ENCODE data around the gene LRP1B.
A peak's percentile ranks its signal among the peaks of the same experiment; 100 is the strongest.
"Not testable (repeated sequence)": the region's sequence is repeated elsewhere in the genome, so short reads cannot be mapped to it uniquely, and the experiment has no call there.

The LRP1B gene

GRCh38 chr2:142100970-142101369 lies 29.8 kb downstream of the LRP1B start:
- peak; percentile 8 for DNase-seq (ENCODE audit: low read depth)

- peak; percentile 10 for DNase-seq (ENCODE audit: low read depth)
Measured at GRCh38 chr2:142100139-142100873, 30.5 kb downstream of the LRP1B start.

- DNase-seq (ENCODE audit: low read depth): no peak
Measured at GRCh38 chr2:142097711-142098110, 33.1 kb downstream of the LRP1B start.

- DNase-seq (ENCODE audit: low read depth): no peak
Measured at GRCh38 chr2:142095647-142096046, 35.2 kb downstream of the LRP1B start.

GRCh38 chr2:142094233-142094632 lies 36.6 kb downstream of the LRP1B start:
- DNase-seq (ENCODE audit: low read depth): no peak

GRCh38 chr2:142088058-142088568 lies 42.7 kb downstream of the LRP1B start:
- no peak for DNase-seq (ENCODE audit: low read depth)

GRCh38 chr2:142087585-142087984 lies 43.2 kb downstream of the LRP1B start:
- not testable (repeated sequence) for DNase-seq (ENCODE audit: low read depth)

- no peak for DNase-seq (ENCODE audit: low read depth)
Measured at GRCh38 chr2:142082368-142082767, 48.4 kb downstream of the LRP1B start.

GRCh38 chr2:142076317-142076716 lies 54.5 kb downstream of the LRP1B start:
- DNase-seq (ENCODE audit: low read depth): no peak

- no peak for DNase-seq (ENCODE audit: low read depth)
Measured at GRCh38 chr2:142075826-142076225, 55.0 kb downstream of the LRP1B start.

- no peak for DNase-seq (ENCODE audit: low read depth)
Measured at GRCh38 chr2:142069251-142069888, 61.4 kb downstream of the LRP1B start.

GRCh38 chr2:142065700-142066099 lies 65.1 kb downstream of the LRP1B start:
- no peak for DNase-seq (ENCODE audit: low read depth)

- no peak for DNase-seq (ENCODE audit: low read depth)
Measured at GRCh38 chr2:142065156-142065555, 65.7 kb downstream of the LRP1B start.

- DNase-seq (ENCODE audit: low read depth): no peak
Measured at GRCh38 chr2:142061733-142062132, 69.1 kb downstream of the LRP1B start.

GRCh38 chr2:142058149-142058548 lies 72.7 kb downstream of the LRP1B start:
- no peak for DNase-seq (ENCODE audit: low read depth)

GRCh38 chr2:142056784-142057183 lies 74.0 kb downstream of the LRP1B start:
- no peak for DNase-seq (ENCODE audit: low read depth)

- peak; percentile 44 for DNase-seq (ENCODE audit: low read depth)
Measured at GRCh38 chr2:142052220-142052863, 78.5 kb downstream of the LRP1B start.

- DNase-seq (ENCODE audit: low read depth): no peak
Measured at GRCh38 chr2:142048581-142048980, 82.2 kb downstream of the LRP1B start.

- no peak for DNase-seq (ENCODE audit: low read depth)
Measured at GRCh38 chr2:142045641-142046040, 85.2 kb downstream of the LRP1B start.

GRCh38 chr2:142044197-142044596 lies 86.6 kb downstream of the LRP1B start:
- no peak for DNase-seq (ENCODE audit: low read depth)

GRCh38 chr2:142042536-142043199 lies 88.1 kb downstream of the LRP1B start:
- DNase-seq (ENCODE audit: low read depth): no peak

GRCh38 chr2:142041996-142042395 lies 88.8 kb downstream of the LRP1B start:
- DNase-seq (ENCODE audit: low read depth): no peak

All from ELR (cell line).